Lower lobe of right lung (tissue), 2 donors: ENCODE results near the gene WDR17. TPM values are rescaled to one million over a fixed set of nuclear protein-coding genes. Genes with fewer than 3 reads are reported as not detected.

Source experiments
- ATAC-seq, 2 donors: fragments of 200-7000 bp; cut with Tn5 transposase; one replicate each; pipeline ENCODE4 v1.9.1; 2020 to 2022; ENCODE audit warnings: mild to moderate bottlenecking in 2 of 2, moderate library complexity in 2 of 2
- DNase-seq: peaks from one replicate; pipeline ENCODE4 v3.0.0-alpha.2; 2020
- H3K27ac ChIP-seq: fragments of 200-600 bp; one replicate; pipeline ENCODE4 v1.8.0; 2022
- H3K27me3 ChIP-seq: fragments of 200-600 bp; one replicate; pipeline ENCODE4 v1.8.0; 2022; ENCODE audit warnings: low read depth
- H3K36me3 ChIP-seq: fragments of 200-600 bp; one replicate; pipeline ENCODE4 v1.8.0; 2022; ENCODE audit warnings: mild to moderate bottlenecking
- H3K4me1 ChIP-seq: fragments of 200-600 bp; one replicate; pipeline ENCODE4 v1.8.0; 2022
- H3K4me3 ChIP-seq: fragments of 200-600 bp; one replicate; pipeline ENCODE4 v1.8.0; 2022; ENCODE audit warnings: mild to moderate bottlenecking
- H3K9me3 ChIP-seq: fragments of 200-600 bp; one replicate; pipeline ENCODE4 v1.8.0; 2022
- CTCF ChIP-seq: fragments of 200-600 bp; IDR thresholded peaks from one replicate; pipeline ENCODE4 v1.8.0; 2022; ENCODE audit warnings: antibody characterized with exemption, mild to moderate bottlenecking
- intact Hi-C: fragments of 100-400 bp; cut with DNase I; formaldehyde crosslinking; loops from one replicate; pipeline ENCODE4 v1.11.0; 2022
- long read RNA-seq: library from polyadenylated mRNA; unstranded; transcript quantifications from one replicate; pipeline ENCODE4 v2.0.0, GENCODE V29; 2021
- total RNA-seq: library from RNA; stranded (reverse); fragmentation: NEBNext Ultra II Directional; extraction: Animal tissue kit (Norgen Biotek cat#: 25700); gene quantifications from one replicate; pipeline ENCODE4 v1.2.1, GENCODE V29; 2021
- donor health status: DM: no; HTN: yes; CAD: no; lungs with severe emphysema.

Gene WDR17
- 5.6 TPM for total RNA-seq
- long read RNA-seq, full-length matches to known transcripts = 1 of 4 reads
- long read RNA-seq, partial matches to known transcripts = 1 of 4 reads
- long read RNA-seq, other reads (novel, unspliced or antisense) = 2 of 4 reads

- peak; percentile 93 for DNase-seq
- peak within 1 kb of the TSS; percentile 61 for H3K4me3 ChIP-seq
- H3K4me1 ChIP-seq = no peaks in the 10 kb centered on the region
- H3K36me3 ChIP-seq = no peaks in the 10 kb centered on the region
- TF ChIP-seq CTCF = no peak
- no peaks in the 10 kb centered on the region for H3K9me3 ChIP-seq
- peak within 1 kb of the TSS; percentile 28 for H3K27ac ChIP-seq
- peak; percentile 99 to 100 for ATAC-seq
- no peaks in the 10 kb centered on the region for H3K27me3 ChIP-seq
- intact Hi-C loops = no loop called here
Observed at GRCh38 chr4:176065435-176066291, at the start of gene WDR17. TSS of gene WDR17 (plus strand) at chr4:176065841. CDS start at chr4:176111581, 45,740 bp downstream.

GRCh38 chr4:176016601-176017000 lies 49.0 kb upstream of the WDR17 start:
- intact Hi-C loops = no loop called here
- H3K9me3 ChIP-seq = no peaks in the 10 kb centered on the region

GRCh38 chr4:176020481-176021085 lies 45.1 kb upstream of the WDR17 start:
- Histone ChIP-seq H3K27ac (no peak overlapping the region), H3K9me3 (no peaks in the 10 kb centered on the region), H3K27me3 (no peaks in the 10 kb centered on the region), H3K4me3 (no peak overlapping the region), H3K36me3 (no peaks in the 10 kb centered on the region), H3K4me1 (no peaks in the 10 kb centered on the region)
- ATAC-seq (no peak), DNase-seq (no peak)
- no peak for TF ChIP-seq CTCF
- intact Hi-C loops = no loop called here

More at GRCh38 chr4:176016601-176017000, 49.0 kb upstream of the WDR17 start:
- Histone ChIP-seq H3K27ac (no peak overlapping the region), H3K4me3 (no peak overlapping the region), H3K4me1 (no peaks in the 10 kb centered on the region), H3K27me3 (no peaks in the 10 kb centered on the region), H3K36me3 (no peaks in the 10 kb centered on the region)
- DNase-seq (no peak), ATAC-seq (no peak)
- no peak for TF ChIP-seq CTCF

- DNase-seq (no peak), ATAC-seq (no peak)
- no peak for TF ChIP-seq CTCF
- H3K27me3 ChIP-seq = no peaks in the 10 kb centered on the region
- H3K27ac ChIP-seq = no peak overlapping the region
- no peaks in the 10 kb centered on the region for H3K9me3 ChIP-seq
- H3K4me3 ChIP-seq = no peak overlapping the region
- H3K36me3 ChIP-seq = no peaks in the 10 kb centered on the region
- no peaks in the 10 kb centered on the region for H3K4me1 ChIP-seq
- intact Hi-C loops = loop anchor here (10.0 kb wide), 1 partner anchor 314 kb away; no protein-coding TSS in a partner anchor
Observed at GRCh38 chr4:176030391-176030790, 35.2 kb upstream of the WDR17 start.

GRCh38 chr4:176031922-176032321 lies 33.7 kb upstream of the WDR17 start:
- Histone ChIP-seq H3K36me3 (no peaks in the 10 kb centered on the region), H3K9me3 (no peaks in the 10 kb centered on the region), H3K4me1 (no peaks in the 10 kb centered on the region), H3K27ac (no peak overlapping the region), H3K27me3 (no peaks in the 10 kb centered on the region), H3K4me3 (no peak overlapping the region)
- ATAC-seq (no peak), DNase-seq (no peak)
- no peak for TF ChIP-seq CTCF
- intact Hi-C loops = loop anchor here (10.0 kb wide), 1 partner anchor 313 kb away; no protein-coding TSS in a partner anchor
